GM19328 (cell line): ENCODE results near the gene BBLN.
A peak's percentile ranks its signal among the peaks of the same experiment; 100 is the strongest.

ENCODE experiments used
- ATAC-seq: cut with Tn5 transposase; IDR thresholded peaks from one replicate; pipeline ENCODE4 v1.9.1; 2021; ENCODE audit warnings: mild to moderate bottlenecking, moderate library complexity; ENCODE audit not compliant: unreplicated experiment

The BBLN gene

DNA sequence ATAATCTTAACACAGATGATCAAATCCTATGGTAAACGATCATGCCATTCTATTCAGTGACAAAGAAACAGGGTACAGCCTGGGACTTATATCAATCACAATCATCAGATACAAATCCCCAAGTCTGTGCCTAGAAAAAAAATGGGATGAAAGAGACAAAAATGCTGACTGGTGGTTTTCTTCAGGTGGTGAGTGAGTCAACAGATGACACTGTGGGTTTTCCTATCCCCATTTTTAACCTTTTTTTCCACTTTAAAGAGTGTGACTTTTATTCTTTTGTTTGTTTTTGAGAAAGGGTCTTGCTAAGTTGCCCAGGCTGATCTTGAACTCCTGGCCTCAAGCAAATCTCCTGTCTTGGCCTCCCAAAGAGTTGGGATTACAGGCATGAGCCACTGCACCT, 28.1 kb downstream of the BBLN start:
- ATAC-seq: no peak

- ATAC-seq: no peak
Measured at GRCh38 chr9:128190013-128190412, 29.9 kb downstream of the BBLN start.

- ATAC-seq: peak; percentile 38
Measured at GRCh38 chr9:128190516-128191405, 30.7 kb downstream of the BBLN start.

GRCh38 chr9:128191406-128192046, 31.5 kb downstream of the BBLN start, which contains the start of gene CIZ1:
CIZ1 (minus strand) TSS chr9:128191572; CDS start chr9:128190857, 715 bp downstream.
- ATAC-seq: peak; percentile 69

GRCh38 chr9:128192601-128193371, 32.7 kb downstream of the BBLN start:
- ATAC-seq: no peak

GRCh38 chr9:128193469-128194096, 33.5 kb downstream of the BBLN start:
- no peak for ATAC-seq

GRCh38 chr9:128201441-128202369, 41.6 kb downstream of the BBLN start:
- ATAC-seq: no peak

GRCh38 chr9:128202648-128203023, 42.6 kb downstream of the BBLN start:
- ATAC-seq: no peak

- peak; percentile 86 for ATAC-seq
Measured at GRCh38 chr9:128203024-128203706, 43.1 kb downstream of the BBLN start, which contains the start of gene DNM1. DNM1 (plus strand) TSS chr9:128203379; CDS start chr9:128203471, 92 bp downstream.

GRCh38 chr9:128203707-128204551, 43.9 kb downstream of the BBLN start:
- no peak for ATAC-seq

- ATAC-seq: no peak
Measured at GRCh38 chr9:128204858-128205257, 44.8 kb downstream of the BBLN start.

GRCh38 chr9:128205296-128205944, 45.4 kb downstream of the BBLN start:
- ATAC-seq: no peak

GRCh38 chr9:128206484-128206883, 46.4 kb downstream of the BBLN start:
- ATAC-seq: no peak

- no peak for ATAC-seq
Measured at GRCh38 chr9:128206916-128207910, 47.1 kb downstream of the BBLN start.

GRCh38 chr9:128208386-128208785, 48.3 kb downstream of the BBLN start:
- ATAC-seq: no peak

- ATAC-seq: no peak
Measured at GRCh38 chr9:128208946-128209669, 49.0 kb downstream of the BBLN start.
